HG03439 (cell line): Measurements from ENCODE around the gene LCOR.
"Not testable (repeated sequence)": the region's sequence is repeated elsewhere in the genome, so short reads cannot be mapped to it uniquely, and the experiment has no call there.

Source experiments
- ATAC-seq: cut with Tn5 transposase; IDR thresholded peaks from one replicate; pipeline ENCODE4 v1.9.1; 2021; ENCODE audit warnings: mild to moderate bottlenecking, moderate library complexity; ENCODE audit not compliant: unreplicated experiment

The LCOR gene

DNA sequence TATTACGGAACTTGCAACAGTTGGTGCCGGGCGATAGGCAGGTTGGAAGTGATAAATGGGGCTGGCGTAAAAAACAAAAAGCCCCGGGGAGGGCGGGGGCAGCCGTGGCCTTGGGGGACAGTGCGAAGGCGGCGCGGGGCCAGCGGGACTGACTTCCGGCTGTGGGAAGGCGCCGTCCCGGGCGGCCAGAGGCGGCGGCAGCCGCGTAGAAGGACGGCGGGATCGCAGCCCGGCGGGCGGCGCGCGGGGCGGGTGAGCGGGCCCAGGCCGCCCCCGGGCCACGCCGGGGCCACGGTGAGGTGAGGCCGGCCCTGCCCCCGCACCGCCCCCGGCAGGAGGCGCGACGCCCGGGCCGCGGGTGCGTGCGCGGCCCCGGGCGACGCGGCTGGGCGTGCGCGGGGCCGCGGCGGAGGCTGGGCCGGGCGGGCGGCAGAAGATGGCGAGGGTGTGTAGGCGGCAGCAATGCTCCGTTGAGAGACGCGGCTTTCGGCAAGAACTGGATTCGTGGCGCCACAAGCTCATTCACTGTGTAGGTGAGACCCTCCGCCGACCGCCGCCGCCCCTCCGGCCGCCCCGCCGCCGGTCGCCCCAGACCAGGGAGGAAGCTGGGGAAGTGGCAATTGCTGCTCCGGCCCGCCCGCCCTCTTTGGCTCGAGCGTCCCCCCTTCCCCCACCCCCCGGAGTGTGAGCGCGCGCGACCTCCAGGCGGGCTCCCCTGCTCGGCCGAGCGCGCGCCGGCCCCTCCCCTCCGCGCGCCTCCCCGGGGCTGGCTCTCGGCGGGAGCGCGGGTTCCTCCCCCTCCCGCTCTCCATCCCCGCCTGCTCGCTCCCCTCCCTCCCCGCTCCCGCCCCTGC lies at the start of gene LCOR:
TSS of gene LCOR (plus strand) at position 432 of the 854 bp plus-strand sequence. CDS start 116,760 bp downstream, outside the sequence.
- peak; percentile 52 for ATAC-seq

DNA sequence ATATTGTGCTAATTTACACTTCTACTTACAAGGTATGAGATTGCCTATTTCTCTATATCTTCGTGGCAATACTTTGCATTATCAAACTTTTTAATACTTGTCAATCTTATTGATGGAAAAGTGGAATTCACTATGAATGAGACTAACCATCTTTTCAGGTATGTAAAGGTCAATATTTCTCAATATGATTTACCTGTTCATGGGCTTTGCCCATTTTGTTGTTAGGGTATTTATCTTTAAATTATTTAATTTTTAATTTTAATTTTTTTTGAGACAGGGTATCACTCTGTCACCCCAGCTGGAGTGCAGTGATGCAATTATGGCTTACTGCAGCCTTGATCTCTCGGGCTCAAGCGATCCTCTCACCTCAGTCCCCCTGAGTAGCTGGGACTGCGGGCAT lies 47.8 kb upstream of the LCOR start:
- ATAC-seq: no peak

DNA sequence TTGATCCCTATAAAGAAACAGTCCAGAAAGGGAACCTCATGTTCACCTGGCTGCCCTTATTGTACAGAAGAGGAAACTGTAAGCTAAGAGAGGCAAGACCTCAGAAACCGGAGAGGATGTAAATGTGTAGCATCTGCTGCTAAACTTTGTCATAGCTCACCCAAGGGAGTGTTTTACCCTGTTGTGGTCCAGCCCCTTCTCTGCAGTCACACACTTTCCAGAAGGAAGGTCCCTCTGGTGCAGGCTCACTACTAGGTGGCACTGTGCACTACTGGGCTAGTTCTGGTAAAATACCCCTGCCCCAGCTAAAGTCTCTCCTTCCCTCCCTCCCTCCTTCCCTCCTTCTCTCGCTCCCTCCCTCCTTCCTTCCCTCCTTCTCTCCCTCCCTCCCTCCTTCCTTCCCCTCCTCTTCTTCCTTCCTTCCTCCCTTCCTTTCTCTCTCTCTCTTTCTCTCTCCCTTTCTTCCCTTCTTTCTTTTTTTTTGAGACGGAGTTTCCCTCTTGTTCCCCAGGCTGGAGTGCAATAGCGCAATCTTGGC lies 42.5 kb upstream of the LCOR start:
- ATAC-seq: no peak

DNA sequence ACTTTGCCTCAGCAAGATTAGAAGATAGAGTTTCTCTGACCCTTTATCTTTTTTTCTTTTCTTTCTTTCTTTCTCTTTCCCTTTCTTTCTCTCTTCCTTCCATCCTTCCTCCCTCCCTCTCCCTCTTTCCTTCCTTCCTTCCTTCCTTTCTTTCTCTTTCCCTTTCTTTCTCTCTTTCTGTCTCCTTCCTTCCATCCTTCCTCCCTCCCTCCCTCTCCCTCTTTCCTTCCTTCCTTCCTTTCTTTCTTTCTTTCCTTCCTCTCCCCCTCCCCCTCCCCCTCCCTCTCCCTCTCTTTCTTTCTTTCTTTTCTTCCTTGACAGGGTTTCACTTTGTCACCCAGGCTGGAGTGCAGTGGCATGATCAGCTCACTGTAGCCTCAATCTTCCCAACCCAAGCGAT lies 40.2 kb upstream of the LCOR start:
- no peak for ATAC-seq

DNA sequence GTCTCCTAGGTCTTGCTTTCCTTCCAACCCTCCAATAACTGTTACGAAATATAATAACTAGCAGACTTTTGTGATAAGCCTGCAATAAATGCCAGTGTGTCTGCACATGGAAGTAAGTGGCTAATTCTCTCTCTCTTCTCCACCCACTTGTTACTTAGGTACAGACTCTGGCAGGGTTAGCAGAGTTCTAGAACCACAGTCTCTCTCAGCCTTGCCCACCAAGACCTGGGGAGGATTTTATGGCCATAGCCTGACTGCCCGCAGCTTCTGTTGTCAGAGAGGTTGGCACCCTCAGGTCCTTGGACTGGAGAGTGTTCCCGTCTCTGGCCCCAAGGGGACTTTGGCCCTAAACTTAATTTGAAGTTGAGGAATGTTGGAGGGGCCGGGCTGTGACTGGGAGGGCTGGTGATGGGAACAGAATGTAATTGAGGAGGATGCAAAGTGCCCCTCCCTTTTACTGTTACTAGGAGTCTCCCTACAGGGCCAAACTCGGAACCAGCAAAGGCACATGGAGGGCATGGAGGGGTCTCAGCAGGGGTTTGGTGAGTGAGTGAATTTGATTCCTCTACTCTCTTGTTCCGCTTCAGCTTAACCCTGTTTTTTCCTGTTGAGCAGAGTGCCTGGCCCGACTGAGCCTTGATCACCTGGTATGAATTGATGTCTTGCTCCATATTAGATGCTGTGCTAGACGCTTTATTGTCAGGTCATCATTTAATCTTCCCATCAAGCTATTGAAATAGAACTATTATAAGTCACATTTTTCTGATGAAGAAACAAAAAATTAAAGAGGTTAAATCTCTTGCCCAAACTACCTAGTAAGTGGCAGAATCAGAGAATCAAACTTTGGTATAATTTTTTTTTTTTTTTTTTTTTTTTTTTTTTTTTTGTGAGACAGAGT lies 37.0 kb upstream of the LCOR start:
- no peak for ATAC-seq

DNA sequence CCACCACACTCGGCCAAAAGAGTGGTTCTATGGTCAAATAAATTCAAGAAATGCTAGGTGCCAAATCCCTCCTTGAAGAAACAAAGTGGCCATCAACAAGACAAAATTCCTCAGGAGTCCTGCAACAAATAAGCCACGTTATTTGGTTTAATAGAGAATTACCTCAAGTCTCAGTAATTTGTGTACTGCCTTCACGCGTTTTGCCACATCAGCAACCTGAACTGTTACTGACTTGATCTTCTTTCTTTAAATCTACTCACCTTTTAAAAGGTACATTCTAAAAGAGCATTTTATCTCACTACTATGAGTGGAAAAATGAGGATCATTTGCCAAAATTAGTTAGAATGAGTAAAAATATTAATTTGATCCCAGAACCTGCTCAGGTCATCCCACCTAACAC lies 34.6 kb upstream of the LCOR start:
- no peak for ATAC-seq

DNA sequence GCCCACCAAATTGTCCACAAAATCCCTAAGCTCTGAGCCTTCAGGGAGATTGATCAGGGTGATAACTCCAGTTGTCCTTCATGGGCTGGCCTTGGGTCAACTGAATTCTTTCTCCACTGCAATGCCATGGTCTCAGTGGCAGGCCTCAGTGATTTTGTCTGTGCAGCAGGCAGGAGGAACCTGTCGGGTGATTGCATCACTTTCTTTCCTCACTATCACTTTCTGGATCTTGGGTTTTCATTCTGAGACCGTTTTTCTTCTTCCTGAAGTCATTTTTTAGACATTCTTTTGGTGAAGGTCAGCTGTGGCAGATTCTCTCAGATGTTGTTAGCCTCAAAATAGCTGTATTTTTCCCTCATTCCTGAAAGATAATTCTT lies 28.8 kb upstream of the LCOR start:
- no peak for ATAC-seq

DNA sequence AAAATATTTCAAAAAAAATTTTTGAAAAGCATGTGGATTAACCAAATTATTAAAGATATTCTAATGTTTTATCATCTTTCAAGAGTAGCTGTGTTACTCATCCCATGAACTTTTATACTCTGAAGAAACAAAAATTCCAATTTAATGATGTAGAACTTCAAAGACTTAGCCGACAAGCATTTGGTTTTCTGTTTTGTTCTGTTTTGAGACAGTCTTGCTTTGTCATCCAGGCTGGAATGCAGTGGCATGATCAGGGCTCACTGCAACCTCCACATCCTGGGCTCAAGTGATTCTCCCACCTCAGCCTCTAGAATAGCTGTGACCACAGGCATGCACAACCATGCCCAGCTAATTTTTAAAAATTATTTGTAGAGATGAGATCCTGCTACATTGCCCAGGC lies 17.8 kb upstream of the LCOR start:
- no peak for ATAC-seq

DNA sequence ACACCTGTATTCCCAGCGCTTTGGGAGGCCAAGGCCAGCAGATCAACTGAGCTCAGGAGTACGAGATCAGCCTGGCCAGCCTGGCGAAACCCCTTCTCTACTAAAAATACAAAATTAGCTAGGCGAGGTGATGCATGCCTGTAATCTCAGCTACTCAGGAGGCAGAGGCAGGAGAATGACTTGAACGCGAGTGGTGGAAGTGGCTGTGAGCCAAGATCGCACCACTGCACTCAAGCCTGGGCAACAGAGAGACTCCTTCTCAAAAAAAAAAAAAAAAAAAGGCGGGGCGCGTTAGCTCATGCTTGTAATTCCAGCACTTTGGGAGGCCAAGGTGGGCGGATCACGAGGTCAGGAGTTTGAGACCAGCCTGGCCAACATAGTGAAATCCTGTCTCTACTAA lies 13.1 kb upstream of the LCOR start:
- not testable (repeated sequence) for ATAC-seq

DNA sequence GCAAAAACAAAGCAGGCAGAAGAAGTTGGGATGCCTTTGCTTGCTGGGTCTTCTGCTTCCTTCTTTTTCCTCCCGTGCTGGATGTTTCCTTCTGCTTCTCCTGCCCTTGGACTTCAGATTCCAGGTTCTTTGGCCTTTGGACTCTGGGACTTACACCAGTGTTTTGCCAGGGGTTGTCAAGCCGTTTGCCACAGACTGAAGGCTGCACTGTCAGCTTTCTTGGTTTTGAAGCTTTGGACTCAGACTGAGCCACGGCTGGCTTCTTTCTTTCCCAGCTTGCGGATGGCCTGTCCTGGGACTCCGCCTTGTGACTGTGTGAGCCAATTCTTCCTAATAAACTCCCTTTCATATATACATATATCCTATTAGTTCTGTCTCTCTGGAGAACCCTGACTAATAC lies 11.3 kb upstream of the LCOR start:
- no peak for ATAC-seq

DNA sequence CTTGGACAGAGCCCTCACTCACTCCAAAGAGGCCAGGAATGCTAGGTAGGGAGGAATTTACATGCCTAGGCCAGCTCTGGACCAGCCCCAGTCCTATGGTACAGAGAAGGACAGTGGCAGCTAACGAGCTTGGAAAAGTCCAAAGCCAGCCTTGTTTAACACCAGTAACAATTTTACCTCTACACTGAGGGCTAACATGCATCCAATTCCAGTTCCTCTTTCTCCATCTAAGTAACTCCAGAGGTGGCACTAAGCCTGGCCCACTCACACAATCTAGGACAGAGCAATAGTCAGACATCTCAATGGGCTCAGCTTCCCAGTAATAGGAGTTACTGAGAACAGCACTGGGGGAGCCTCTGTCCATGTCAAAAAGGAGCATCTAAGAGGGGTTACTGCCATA lies 5.7 kb upstream of the LCOR start:
- ATAC-seq: no peak

DNA sequence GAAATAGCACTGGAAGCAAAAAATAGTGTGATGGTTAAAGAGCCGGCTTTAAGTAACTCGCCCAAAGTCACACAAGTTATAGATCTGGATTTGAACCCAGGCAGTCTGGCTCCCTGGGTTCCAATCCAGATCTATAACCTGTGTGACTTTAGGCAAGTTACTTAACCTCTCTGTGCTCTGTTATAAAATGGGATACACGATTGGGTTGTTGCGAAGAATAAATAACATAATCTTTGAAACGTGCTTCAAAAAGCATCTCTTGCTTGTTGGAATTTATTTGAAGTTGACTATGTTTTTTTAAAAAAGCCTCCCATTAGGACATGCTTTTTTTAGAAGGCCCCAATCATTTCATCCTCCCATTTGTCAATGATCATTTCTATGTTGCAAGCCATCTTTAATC lies 3.5 kb upstream of the LCOR start:
- no peak for ATAC-seq

DNA sequence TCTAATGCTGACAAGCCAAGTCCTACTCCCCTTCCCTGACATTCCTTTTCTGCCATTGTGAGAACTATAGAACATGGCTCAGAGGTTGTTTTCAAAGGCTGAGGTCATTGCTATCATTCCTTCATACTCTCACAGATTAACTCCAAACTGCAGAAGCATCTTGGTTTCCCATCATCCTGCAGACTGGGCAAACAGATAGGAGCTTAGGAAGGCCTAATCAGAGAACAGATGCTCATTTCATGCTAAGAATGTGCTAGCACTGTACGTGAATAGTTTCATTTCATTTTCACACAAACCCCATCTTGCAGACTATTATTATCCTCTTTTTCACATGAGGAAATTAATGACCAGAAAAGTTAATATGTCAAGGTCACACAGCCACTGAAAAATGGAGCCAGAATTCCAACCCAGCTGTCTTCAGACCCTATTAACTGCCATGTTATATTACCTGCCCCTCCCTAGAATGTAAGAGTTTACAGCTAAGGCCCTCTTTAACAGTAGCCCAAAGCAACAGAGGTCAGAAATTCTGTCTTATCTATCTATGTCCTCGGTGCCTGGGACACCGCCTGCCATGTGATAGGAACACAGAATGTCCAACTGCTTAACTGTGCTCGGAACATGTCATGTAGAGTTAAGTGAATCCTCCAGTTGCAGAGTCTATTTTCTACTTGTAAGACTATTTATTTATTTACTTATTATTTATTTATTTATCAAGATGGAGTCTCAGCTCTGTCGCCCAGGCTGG lies 2.9 kb upstream of the LCOR start:
- no peak for ATAC-seq

DNA sequence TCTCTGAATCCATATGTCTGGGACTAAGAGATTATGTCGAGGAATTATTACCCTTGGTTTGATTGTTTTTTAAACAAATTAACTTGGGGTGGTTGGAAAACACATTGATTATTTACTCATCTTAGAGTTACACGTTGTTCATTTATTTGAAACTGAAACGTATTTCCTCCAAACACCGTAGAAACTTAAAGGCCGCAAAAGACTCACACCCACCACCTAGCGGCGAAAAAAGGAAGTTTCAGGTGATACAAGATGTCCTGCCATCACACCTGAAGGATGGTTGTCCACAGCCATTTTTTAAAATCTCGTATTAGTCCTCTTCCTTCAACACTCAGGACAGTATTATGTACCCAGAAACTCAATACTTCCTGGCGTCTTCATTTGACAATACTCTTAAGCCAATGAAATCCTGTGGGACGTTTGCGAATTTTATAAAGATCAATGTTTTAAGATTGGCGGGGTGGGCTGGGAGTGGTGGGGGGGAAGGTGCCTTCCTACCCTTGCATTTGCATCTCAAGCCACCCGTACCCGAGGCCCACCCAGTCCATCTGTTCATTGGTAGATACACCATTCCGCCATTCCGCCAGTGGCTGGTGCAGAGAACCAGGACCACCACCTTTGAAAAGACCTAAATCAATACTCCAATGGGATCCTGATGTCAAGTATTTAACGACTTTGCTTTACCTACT lies 1.4 kb upstream of the LCOR start:
- ATAC-seq: no peak

DNA sequence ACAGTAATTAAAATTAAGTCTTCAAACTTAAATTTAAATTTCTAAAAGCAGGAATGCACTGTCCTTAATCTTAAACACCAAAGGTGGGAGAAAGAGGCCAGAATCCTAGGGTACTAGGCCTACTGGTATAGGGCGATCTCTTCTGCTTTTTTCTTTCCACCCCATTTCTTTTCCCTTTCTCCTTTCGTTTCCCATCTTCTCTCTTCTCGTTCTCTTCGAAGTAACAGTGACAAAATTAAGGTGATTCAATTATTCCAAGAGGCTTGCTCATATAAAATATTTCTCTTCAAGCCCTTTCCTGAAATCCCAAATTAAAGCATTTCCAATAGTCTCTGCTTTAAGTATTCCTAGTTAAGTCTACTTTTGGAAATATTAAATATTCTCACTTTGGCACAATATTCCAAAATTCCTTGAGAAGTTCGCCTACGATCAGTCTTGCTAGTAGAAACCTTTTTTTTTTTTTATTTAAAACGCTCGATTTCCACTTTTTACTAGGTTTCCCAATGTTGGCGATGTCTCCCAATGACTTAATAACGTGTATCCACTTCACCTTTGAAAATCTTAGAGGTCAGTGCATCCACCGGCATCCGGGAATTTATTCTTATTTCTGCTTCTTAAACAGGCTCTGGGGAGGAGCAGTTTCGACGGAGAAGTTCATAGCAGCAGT lies 765 bp upstream of the LCOR start:
- ATAC-seq: no peak

DNA sequence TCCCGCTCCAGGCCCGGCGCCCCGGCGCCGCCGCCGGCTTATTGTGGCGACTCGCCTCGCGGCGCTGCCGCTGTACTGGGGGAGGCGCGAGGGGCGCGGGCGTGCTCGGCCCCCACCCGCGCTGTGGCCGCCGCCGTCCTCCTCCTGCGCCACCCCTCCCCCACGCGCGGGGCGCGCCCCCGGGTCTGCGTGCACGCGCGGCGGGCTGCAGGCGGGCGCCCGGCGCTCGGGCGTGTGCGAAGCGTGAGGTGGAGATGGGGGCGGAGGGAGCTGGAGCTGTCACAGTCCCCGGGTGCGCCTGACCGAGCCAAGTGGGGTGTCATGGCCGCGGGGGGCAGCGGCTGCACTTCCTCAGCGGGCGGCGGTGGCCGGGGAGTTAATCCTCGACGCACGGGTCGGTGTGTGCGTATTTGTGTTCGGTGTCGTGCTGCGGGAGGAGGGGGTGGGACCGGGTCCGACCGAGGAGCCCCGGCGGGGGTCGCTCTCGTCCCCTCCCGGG lies 672 bp downstream of the LCOR start:
- ATAC-seq: peak; percentile 58

DNA sequence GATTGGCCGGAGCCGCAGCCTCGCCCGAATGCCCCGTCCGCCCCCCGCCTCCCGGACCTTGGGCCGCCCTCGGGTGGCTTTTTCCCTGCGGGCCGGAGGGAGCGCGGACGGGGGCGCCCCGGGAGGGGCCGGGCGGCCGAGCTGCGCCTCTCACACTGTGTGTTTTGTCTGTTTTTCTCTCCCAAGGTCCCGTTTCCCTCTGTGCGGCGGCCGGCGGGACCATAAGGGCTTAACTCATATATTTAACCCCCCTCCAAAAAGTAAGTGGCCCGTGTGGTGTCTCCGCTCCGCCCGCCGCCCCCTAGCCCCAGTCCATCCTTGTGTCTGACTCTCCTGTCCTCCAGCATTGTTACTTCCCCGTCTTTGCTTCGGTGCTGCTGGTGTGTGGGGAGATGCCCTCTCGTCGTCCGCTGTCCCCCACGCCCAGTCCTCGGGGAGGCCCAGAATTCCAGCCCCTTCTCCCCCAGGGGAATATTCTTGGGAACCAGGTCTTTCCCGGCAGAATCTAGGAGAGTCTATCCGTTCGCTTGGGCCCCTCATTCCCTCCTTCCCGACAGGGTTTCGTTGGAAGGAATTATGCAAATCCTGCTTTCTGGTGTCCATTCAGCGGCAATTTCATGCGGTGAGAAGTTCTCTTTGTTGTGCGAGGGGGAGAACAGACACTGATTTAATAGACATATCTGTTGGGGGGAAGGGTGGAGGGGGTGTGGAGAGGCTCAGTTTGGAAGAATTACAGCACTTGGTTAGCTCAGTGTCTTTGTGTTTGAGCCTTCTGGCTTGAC lies 1.3 kb downstream of the LCOR start:
- ATAC-seq: no peak

DNA sequence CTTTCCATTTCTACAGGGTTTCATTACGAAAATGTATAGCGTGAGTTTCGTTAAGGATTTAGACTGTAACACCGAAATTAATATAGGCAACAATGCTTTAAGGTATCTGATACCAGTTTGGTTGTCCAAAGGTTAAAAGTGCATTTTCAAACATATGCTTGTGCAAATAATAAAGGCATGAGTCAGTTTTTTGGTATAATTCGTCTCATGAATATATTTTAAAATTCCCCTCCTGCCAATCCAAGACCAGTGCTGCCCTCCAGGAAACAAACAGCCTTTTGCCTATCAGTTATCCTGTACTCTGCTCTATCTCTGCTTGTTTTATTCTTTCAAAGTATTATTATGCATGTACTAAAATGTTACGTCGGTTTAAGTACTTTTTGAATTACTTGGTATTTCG lies 2.0 kb downstream of the LCOR start:
- no peak for ATAC-seq

DNA sequence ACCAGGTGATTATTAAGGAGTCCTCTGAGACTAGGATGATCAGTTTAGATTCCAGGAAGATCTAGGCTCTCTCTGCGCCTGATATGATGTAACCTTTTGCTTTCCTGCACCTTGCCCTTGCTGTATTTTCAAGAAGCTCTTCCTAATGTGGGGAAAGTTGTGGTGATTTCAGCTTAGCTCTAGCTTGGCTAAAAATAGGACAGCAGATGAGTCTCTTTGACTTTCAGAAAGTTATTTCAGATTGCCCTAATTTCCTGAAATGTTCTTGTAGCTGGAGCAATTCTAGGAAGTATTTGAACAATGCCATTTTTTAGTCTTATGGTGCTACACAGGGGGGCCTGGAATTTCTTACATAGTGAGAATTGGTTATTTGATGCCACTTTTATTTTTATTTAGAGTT lies 3.8 kb downstream of the LCOR start:
- ATAC-seq: no peak
